ENCODE data around the gene BRAT1. TPM values are rescaled to one million over a fixed set of nuclear protein-coding genes. Genes with fewer than 3 reads are reported as not detected.

BRAT1 gene
- total RNA-seq, 1 donor from 2014 or later: 53.0 TPM

GRCh38 chr7:2494191-2495130 is 60.9 kb downstream of the BRAT1 start:
- no peak for DNase-seq (ENCODE audit: low read depth)
- TF ChIP-seq CTCF (conservative IDR thresholded peaks at IDR 0.05; ENCODE audit: low read depth, low read length): no peak
- H3K4me3 ChIP-seq (ENCODE audit: low read depth, low read length): no peak overlapping the region

DNA sequence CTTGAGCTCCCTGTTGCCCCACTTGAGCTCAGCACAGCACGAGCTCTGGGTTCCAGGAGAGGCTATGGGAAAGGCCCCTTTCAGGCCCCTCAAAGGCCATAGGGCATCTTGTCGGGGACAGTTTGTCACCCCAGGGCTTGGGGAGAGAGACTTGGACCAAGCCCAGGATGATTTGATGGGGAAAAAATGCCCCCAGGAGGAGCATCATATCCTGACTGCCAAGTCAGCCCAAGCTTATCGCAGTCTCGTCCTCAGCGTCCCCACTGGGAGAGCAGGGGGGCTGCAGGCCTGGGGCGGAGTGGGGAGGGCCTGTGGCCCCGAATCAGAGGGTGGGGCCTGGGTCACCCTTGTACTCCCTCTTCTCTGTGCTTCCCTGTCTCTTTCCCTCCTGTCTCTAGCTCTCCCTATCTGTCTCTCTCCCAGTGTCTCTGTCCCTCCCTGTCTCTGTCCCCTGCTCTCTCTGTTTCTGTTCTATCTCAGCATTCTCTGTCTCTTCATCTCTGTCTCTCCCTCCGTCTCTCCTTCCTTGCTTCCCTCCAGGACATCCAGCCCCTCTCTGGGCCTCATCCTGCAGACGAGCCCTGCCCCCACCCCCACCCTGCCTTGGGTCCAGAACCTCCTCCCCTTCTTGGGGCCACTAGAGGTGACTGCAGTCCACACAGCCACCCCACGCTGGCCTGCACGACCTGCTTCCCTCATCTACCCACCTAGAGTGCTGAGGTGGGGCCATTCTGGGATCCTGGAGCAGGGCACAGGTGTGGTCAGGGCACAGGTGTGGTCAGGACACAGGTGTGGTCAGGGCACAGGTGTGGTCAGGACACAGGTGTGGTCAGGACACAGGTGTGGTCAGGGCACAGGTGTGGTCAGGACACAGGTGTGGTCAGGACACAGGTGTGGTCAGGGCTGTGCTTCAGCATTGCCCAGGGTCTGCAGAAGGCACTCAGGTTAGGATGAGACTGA is 61.8 kb downstream of the BRAT1 start:
- TF ChIP-seq CTCF (conservative IDR thresholded peaks at IDR 0.05; ENCODE audit: low read depth, low read length): no peak
- DNase-seq (ENCODE audit: low read depth): no peak
- no peak overlapping the region for H3K4me3 ChIP-seq (ENCODE audit: low read depth, low read length)

DNA sequence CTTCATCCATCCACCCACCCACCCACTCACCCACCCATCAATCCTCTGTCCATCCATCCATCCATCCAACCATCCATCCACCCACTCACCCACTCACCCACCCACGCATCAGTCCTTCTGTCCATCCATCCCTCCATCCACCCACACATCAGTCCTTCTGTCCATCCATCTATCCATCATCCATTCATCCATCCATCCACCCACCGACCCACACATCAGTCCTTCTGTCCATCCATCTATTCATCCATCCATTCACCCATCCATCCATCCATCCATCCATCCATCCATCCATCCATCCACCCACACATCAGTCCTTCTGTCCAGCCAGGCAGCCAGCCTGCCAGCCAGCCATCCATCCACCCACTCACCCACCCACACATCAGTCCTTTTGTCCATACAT is 63.3 kb downstream of the BRAT1 start:
- H3K4me3 ChIP-seq (ENCODE audit: low read depth, low read length): no peak overlapping the region

DNA sequence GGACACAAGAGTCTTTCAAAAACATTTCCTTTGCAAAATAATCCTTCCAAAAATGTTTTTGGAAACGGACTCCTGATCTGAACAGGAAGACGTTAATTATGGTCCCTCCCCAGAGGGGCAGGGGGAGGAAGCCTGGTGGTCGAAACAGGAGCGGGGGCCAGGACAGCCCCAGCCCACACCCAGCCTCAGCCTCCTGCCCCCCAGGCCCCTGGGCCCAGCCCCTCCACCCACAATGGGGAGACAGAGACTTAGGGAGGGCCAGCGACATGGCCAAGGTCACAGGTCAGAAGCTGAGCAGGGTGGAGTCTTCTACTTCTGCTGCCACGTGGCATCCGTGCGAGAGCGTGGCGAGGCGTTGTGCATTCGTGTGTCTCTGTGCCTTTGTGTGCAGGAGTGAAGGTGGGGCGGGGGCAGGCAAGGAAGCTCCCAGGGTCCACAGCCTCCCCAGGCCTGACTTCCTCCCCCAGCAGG is 65.1 kb downstream of the BRAT1 start:
- H3K4me3 ChIP-seq (ENCODE audit: low read depth, low read length): no peak overlapping the region
- no peak for DNase-seq (ENCODE audit: low read depth)
- no peak for TF ChIP-seq CTCF (conservative IDR thresholded peaks at IDR 0.05; ENCODE audit: low read depth, low read length)

More for the DNA sequence above, 63.3 kb downstream of the BRAT1 start:
- no peak for TF ChIP-seq CTCF (conservative IDR thresholded peaks at IDR 0.05; ENCODE audit: low read depth, low read length)
- no peak for DNase-seq (ENCODE audit: low read depth)

DNA sequence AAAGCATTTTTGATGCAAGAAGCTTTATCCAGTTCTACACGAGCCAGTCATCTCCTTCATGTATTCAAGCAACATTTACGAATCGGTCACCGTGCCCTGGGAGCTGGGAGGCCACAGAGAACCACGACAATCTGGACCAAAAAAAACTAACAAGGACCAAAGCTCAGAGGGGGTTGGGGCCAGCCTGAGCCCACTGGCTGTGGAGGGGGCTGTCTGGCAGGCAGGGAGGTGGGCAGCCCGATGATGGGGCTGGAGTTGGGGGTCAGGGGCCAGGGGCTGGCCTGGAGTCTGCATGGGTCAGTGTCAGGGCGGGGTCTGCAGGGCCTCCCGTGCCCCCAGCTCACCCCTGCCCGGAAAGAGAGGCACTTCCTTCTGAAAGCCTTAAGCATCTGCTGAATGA is 66.6 kb downstream of the BRAT1 start:
- TF ChIP-seq CTCF (conservative IDR thresholded peaks at IDR 0.05; ENCODE audit: low read depth, low read length): no peak
- DNase-seq (ENCODE audit: low read depth): no peak
- H3K4me3 ChIP-seq (ENCODE audit: low read depth, low read length): no peak overlapping the region

DNA sequence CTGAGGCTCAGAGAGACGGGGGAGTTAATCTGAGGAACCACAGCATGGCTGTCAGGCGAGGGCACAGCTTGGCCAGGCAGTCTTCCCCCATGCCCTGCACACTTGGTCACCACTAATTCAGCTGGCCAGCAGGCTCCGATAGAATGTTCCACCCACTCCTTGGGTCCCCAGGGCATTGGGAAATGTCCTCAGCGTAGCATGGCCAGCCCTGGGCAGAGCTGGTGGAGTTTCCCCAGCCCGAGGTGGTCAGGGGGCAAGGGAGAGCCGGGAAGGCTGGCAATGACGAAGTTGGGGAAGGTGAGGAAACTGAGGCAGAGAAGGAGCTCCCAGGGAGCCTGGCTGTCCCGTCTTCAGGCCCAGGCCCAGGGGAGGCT is 67.1 kb downstream of the BRAT1 start:
- TF ChIP-seq CTCF (conservative IDR thresholded peaks at IDR 0.05; ENCODE audit: low read depth, low read length): no peak
- no peak overlapping the region for H3K4me3 ChIP-seq (ENCODE audit: low read depth, low read length)
- no peak for DNase-seq (ENCODE audit: low read depth)

Other genes starting within 250 kb of the BRAT1 start
- gene SNX8, start 241.1 kb downstream of the BRAT1 start, total RNA-seq: 9.0 and 36.4 TPM in 2 replicates
- gene EIF3B, start 200.7 kb downstream of the BRAT1 start, total RNA-seq: 161 and 244 TPM in 2 replicates
- gene CHST12, start 151.9 kb downstream of the BRAT1 start, total RNA-seq: 7.2 and 10.6 TPM in 2 replicates
- not detected in 2 replicates for gene GRIFIN, start 79.1 kb downstream of the BRAT1 start, total RNA-seq
- gene LFNG, start 35.8 kb downstream of the BRAT1 start, total RNA-seq: 32.1 and 37.0 TPM in 2 replicates
- gene IQCE, start 3.5 kb upstream of the BRAT1 start, total RNA-seq: 8.7 and 25.0 TPM in 2 replicates
- 93.3 and 97.6 TPM in 2 replicates for gene TTYH3, start 76.5 kb upstream of the BRAT1 start, total RNA-seq
- gene AMZ1, start 132.7 kb upstream of the BRAT1 start, total RNA-seq: 0.22 and 0.29 TPM in 2 replicates